SIG-M5 treated with dmso at 0.1 percent for 504 hours (cell line): ENCODE measurements around the gene CD84.
A peak's percentile ranks its signal among the peaks of the same experiment; 100 is the strongest.
"Not testable (repeated sequence)": the region's sequence is repeated elsewhere in the genome, so short reads cannot be mapped to it uniquely, and the experiment has no call there.

Experiments
- DNase-seq: peaks from one replicate; lab custom pipeline; 2025; ENCODE audit not compliant: unreplicated experiment; lab: John Stamatoyannopoulos, UW

The CD84 gene

DNA sequence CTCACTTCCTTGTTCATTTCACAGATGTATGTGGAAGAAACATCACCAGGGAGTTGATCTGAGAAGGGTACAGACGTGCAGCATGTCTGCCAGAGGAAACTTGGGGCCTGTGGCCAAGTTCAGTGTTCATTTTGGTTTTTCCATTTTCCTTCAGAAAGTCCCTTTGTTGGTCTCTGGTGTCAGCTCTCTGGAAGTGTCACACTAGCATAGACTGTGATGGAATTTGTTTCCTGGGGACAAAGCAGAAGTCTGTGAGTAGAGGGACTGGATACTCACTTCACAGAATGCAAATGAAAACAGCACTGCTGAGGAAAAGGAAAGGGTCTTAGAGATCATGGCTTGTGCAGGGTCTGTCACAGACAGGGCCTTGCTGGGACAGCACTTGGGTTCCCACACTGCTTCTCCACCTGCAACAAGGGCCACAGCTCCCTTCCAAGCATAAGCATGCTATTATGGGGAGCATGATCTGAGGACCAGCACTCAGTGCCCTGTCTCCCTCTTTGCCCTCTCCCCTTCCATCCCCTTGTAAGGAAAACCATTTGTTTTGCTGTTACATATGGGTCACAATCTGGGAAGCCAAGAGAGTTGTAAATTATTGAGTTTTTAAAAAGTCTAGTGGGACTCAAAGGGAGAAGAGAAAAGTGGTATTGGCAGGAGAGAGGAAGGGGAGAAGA, 31.4 kb upstream of the CD84 start:
- DNase-seq: no peak

DNA sequence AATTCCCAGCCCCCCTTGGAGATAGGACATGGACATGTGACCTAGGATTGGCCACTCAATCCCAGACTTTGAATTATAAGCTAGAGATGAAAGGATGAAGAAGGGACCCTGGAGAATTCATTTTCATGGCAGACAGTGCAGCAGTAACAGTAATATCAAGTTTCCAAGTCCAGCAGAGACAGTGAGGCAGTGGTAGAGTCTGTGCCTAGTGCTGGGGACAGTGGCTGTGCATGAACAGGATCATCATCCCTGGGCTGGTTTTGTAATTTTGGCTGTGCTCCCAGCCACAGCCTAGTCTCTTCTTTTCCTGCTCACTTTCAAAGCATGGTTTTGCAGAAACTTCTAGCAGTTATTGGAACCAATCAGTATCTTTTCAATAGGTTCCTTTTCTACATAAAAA, 29.6 kb upstream of the CD84 start:
- DNase-seq: no peak

- DNase-seq: no peak
Measured at GRCh38 chr1:160608514-160608913, 29.2 kb upstream of the CD84 start.

GRCh38 chr1:160608057-160608456, 28.8 kb upstream of the CD84 start:
- no peak for DNase-seq

DNA sequence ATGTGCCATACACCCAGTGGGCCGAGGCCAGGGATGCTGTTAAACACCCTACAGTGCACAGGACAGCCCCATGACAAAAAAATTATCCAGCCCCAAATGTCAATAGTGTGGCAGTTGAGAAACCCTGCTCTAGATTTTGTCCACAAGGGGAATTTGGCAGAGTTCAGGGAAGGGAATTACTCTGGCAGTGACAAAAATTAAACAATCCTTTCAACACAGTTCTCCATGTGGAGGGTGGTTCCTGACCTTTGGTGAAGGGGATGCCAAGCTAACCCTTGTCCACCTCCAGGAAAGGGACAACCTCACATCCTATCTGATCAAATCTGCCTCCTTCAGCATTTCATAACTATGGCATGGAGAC, 28.4 kb upstream of the CD84 start:
- no peak for DNase-seq

- peak; percentile 87 for DNase-seq
Measured at GRCh38 chr1:160607011-160607671, 27.8 kb upstream of the CD84 start.

DNA sequence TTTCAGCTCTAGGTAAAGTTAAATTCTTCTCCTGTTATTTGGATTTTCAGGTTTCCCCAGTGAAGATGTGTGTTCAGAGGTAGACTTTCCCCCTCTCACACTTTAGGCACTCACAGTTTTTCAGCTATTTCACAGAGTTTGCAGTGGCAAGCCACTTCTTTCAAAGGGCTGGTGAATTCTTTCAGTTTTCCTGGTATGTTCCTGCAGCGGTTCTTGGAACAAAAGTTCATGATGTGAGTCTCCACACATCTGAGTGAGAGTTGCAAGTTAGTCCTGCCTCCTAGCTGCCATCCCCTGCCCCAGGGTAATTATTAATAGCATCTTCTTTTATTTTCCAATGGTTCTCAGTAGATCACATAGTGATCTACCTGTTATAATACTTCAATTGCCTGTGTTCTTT, 27.3 kb upstream of the CD84 start:
- DNase-seq: no peak

DNA sequence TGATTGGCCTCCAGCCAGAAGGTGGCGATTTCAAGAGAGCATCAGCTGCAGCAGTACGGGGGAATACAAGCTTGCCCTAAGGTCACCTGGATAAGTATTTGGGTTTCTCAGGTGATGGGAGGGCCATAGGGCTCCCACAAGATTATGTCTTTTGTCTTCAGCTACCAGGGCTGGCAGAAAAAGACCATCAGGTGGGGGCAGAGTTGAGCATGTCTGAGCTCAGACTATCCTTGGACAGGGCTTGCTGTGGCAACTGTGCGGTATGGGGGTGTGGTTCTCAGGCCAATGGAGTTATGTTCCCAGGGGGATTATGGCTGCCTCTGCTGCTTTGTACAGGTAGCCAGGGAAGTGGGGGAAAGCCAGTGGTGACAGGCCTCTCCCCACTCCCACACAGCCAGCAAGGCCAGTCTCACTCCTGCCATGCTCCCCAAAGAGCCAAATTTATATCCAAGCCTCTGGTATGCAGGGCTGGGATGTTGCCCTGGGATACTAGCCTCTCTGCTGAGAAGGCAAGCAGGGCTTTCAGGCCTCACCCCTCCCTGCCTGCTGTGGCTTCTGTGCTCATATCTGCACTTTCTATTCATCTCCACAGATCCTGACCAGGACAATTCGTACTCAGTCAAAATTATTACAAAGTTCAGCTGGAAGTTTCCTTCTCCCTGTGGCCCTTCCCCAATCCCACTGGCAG, 26.6 kb upstream of the CD84 start:
- no peak for DNase-seq

DNA sequence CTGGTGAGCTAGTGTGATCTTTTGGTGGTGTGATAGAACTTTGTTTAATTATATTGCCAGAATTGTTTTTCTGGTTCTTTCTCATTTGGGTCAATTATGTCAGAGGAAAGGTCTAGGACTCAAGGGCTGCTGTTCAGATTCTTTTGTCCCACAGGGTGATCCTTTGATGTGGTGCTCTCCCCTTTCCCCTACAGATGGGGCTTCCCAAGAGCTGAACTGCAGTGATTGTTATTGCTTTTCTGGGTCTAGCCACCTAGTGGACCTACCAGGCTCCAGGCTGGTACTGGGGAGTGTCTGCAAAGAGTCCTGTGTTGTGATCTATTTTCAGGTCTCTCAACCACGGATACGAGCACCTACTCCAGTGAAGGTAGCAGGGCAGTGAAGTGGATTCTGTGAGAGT, 25.9 kb upstream of the CD84 start:
- no peak for DNase-seq

- no peak for DNase-seq
Measured at GRCh38 chr1:160597705-160598104, 18.4 kb upstream of the CD84 start.

GRCh38 chr1:160597051-160597450, 17.8 kb upstream of the CD84 start:
- DNase-seq: no peak

- DNase-seq: no peak
Measured at GRCh38 chr1:160590488-160590887, 11.2 kb upstream of the CD84 start.

- no peak for DNase-seq
Measured at GRCh38 chr1:160588468-160588867, 9.2 kb upstream of the CD84 start.

DNA sequence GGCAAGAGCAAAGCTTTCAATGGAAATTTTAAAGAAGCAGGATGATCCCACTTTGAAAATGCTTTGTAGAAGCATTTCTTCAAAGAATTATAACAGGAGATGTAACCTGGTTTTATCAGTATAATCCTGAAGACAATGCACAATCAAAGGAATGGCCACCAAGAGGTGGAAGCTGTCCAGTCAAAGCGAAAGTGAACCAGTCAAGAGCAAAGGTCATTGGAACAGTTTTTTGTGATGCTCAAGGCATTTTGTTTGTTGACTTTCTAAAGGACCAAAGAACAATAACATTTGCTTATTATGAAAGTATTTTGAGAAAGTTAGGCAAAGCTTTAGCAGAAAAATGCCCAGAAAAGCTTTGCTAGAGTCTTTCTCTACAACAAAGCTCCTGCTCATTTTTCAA, 5.5 kb upstream of the CD84 start:
- no peak for DNase-seq

GRCh38 chr1:160582976-160583375, 3.7 kb upstream of the CD84 start:
- not testable (repeated sequence) for DNase-seq

DNA sequence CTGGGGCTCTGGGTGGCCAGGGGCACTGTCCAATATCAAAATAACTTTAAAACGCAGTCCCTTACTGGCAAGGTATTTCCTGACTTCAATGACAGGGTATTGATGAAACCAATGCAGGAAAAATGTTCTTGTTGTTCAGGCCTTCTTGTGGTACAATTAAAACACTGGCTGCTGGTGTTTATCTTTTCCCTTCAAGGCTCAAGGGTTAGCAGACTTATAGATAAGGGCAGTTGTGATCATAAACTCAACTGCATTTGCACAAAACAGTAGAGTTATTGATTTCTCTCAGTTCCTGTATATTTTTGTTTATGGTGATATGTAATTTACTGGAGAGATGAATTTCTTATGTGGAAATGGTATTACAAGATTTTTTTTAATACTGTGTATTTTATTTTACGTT, 2.7 kb upstream of the CD84 start:
- no peak for DNase-seq

- peak; percentile 55 for DNase-seq
Measured at GRCh38 chr1:160580221-160580812, 1.0 kb upstream of the CD84 start.

- no peak for DNase-seq
Measured at GRCh38 chr1:160578525-160579191, 638 bp downstream of the CD84 start.

DNA sequence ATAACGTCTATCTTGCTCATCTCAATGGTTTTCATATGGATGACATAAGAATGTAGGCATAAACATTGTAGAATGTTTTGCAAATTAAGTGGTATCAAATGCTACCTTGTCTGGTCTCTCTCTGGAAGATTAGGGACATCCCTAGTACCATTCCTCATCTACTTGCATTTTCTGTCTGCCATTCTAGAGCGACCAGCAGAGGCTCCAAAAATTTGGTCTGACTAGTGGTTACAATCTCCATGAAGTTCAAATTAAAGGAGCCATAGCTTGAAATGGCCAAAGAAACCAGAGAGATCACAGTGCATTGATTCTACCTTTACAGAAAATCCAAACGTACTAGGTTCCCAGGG, 1.1 kb downstream of the CD84 start:
- no peak for DNase-seq

DNA sequence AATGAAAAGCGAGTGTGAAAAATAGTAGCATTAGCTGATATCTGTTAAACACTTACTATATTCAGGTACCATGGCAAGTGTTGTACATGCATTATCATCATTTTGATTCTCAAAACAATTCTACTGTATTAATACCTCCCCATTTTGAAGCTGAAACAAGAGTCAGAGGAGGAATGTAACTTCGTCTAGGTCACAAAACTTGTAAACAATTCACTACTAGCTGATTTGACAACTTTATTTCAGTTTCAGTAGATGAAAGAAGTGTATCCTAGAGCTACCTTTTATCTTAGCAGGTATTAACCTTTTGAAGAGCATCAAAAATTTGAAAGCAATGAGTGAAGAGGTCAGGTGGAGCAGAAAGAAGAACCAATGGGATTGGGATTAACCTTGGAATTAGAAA, 1.6 kb downstream of the CD84 start:
- no peak for DNase-seq

- no peak for DNase-seq
Measured at GRCh38 chr1:160576884-160577283, 2.4 kb downstream of the CD84 start.

DNA sequence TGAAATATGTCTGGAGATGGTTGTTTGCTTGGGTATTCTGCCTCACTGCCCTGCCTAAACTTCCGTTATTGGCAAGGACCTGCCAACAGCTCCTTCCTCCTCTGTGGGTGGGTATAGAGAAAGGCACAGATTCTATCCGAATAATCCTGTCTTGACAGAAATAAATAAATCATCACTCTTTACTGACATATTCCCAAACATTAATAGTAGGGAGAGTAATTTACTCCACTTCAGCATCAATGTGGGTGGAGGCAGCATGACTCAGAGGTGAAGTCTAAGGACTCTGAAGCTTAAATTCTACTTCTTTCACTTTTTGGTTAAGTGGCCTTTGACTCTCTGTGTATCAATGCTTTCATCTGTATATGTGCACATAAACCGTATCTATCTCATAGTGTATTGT, 2.9 kb downstream of the CD84 start:
- no peak for DNase-seq
